HepG2 (cell line): ENCODE measurements around the gene GNMT. TPM values are rescaled to one million over a fixed set of nuclear protein-coding genes. Genes with fewer than 3 reads are reported as not detected.

Experiments used
- GABPA ChIP-seq, 2 experiments: IDR thresholded peaks; 2 replicates each; pipeline ENCODE4 v1.6.1; 2011 to 2016; ENCODE audit warnings: low read depth in 2 of 2, low read length in 1 of 2, missing biosample characterization in 1 of 2, missing genetic modification characterization in 1 of 2
- MED13 ChIP-seq: sonication (generic); formaldehyde crosslinking; IDR thresholded peaks from 2 replicates; pipeline ENCODE4 v1.5.0; 2020; ENCODE audit warnings: missing genetic modification reagents
- MEIS1 ChIP-seq: sonication (generic); formaldehyde crosslinking; IDR thresholded peaks from 2 replicates; pipeline ENCODE4 v1.9.0; 2021; ENCODE audit warnings: mild to moderate bottlenecking, missing genetic modification reagents, moderate library complexity, borderline replicate concordance
- MXD1 ChIP-seq: sonication (generic); formaldehyde crosslinking; IDR thresholded peaks from 2 replicates; pipeline ENCODE4 v1.4.0; 2020; ENCODE audit warnings: mild to moderate bottlenecking, missing genetic modification reagents
- MXI1 ChIP-seq: IDR thresholded peaks from 3 replicates; pipeline ENCODE4 v1.6.1; 2012; ENCODE audit warnings: low read depth, low read length, inconsistent platforms, borderline replicate concordance
- NFE2L1 ChIP-seq: sonication (generic); formaldehyde crosslinking; IDR thresholded peaks from 2 replicates; pipeline ENCODE4 v1.4.0; 2020; ENCODE audit warnings: missing genetic modification reagents, mild to moderate bottlenecking, borderline replicate concordance
- NFYB ChIP-seq: sonication (generic); formaldehyde crosslinking; IDR thresholded peaks from 2 replicates; pipeline ENCODE4 v1.4.0; 2020; ENCODE audit warnings: missing genetic modification reagents
- POLR2G ChIP-seq: fragments of 200-400 bp; formaldehyde crosslinking; IDR thresholded peaks from 2 replicates; pipeline ENCODE4 v1.6.1; 2018; ENCODE audit warnings: mild to moderate bottlenecking, low read depth, low read length, moderate library complexity
- RAD21 ChIP-seq: fragments of 450-650 bp; formaldehyde crosslinking; IDR thresholded peaks from 2 replicates; pipeline ENCODE4 v1.5.0; 2020; ENCODE audit warnings: mild to moderate bottlenecking
- STAG1 ChIP-seq: sonication (generic); formaldehyde crosslinking; IDR thresholded peaks from 2 replicates; pipeline ENCODE4 v1.4.0; 2020; ENCODE audit warnings: missing genetic modification reagents
- TAF15 ChIP-seq: fragments of 200-400 bp; formaldehyde crosslinking; IDR thresholded peaks from one replicate; pipeline ENCODE4 v1.6.1; 2018; ENCODE audit warnings: mild to moderate bottlenecking, low read depth, low read length; ENCODE audit not compliant: poor library complexity, severe bottlenecking
- TFE3 ChIP-seq: IDR thresholded peaks from 2 replicates; pipeline ENCODE4 v1.6.1; 2016
- TGIF2 ChIP-seq: IDR thresholded peaks from 2 replicates; pipeline ENCODE4 v1.6.1; 2016; ENCODE audit warnings: control low read depth, missing compliant biosample characterization
- ZBTB44 ChIP-seq: sonication (generic); formaldehyde crosslinking; IDR thresholded peaks from 2 replicates; pipeline ENCODE4 v1.4.0; 2020; ENCODE audit warnings: missing genetic modification reagents
- ZMAT3 ChIP-seq: sonication (generic); formaldehyde crosslinking; conservative IDR thresholded peaks from 2 replicates; pipeline ENCODE4 v1.7.0; 2021; ENCODE audit warnings: missing genetic modification reagents
- ZNF160 ChIP-seq: sonication (generic); formaldehyde crosslinking; IDR thresholded peaks from 2 replicates; pipeline ENCODE4 v1.8.0; 2022; ENCODE audit warnings: mild to moderate bottlenecking, inconsistent platforms, missing genetic modification reagents
- ZNF224 ChIP-seq: sonication (generic); formaldehyde crosslinking; IDR thresholded peaks from 2 replicates; pipeline ENCODE4 v1.5.0; 2020; ENCODE audit warnings: mild to moderate bottlenecking, missing genetic modification reagents
- ZNF441 ChIP-seq: sonication (generic); formaldehyde crosslinking; IDR thresholded peaks from 2 replicates; pipeline ENCODE4 v1.7.0; 2021; ENCODE audit warnings: missing genetic modification reagents, borderline replicate concordance
- ZNF567 ChIP-seq: sonication (generic); formaldehyde crosslinking; IDR thresholded peaks from 2 replicates; pipeline ENCODE4 v1.8.1; 2023; ENCODE audit warnings: mild to moderate bottlenecking, missing genetic modification reagents, borderline replicate concordance
- ZNF614 ChIP-seq: IDR thresholded peaks from 2 replicates; pipeline ENCODE4 v1.6.1; 2018; ENCODE audit warnings: missing biosample characterization, missing genetic modification reagents, inconsistent platforms, borderline replicate concordance
- ZNF639 ChIP-seq: conservative IDR thresholded peaks from 2 replicates; pipeline ENCODE4 v1.6.1; 2018; ENCODE audit warnings: missing genetic modification reagents
- polyA plus RNA-seq, 8 experiments: library from polyadenylated mRNA; depleted of rRNA in 3 of 8; stranded (reverse) in 7 of 8; unstranded in 1 of 8; fragments of >200 nt; fragmentation: Illumina TruSeq in 4 of 8; extraction: Trizol in 4 of 8; gene quantifications; 2 replicates each; pipeline versions ENCODE4 v1.2.1 to v1.2.3, GENCODE V29; 2011 to 2016; ENCODE audit warnings: low read depth in 4 of 8, missing spikeins in 1 of 8, mixed read lengths in 1 of 8; ENCODE audit not compliant: insufficient read depth in 1 of 8
- total RNA-seq, 5 experiments: library from RNA; depleted of rRNA; stranded (reverse); fragments of >200 nt; fragmentation: Illumina TruSeq; extraction: Trizol; gene quantifications; 2 replicates each; pipeline ENCODE4 v1.2.3, GENCODE V29; 2016; ENCODE audit warnings: low read depth in 1 of 5
- TF ChIP-seq, protein P1 (sequence below): sonication (generic); formaldehyde crosslinking; IDR thresholded peaks from 2 replicates; pipeline ENCODE4 v1.5.0; 2020; ENCODE audit warnings: mild to moderate bottlenecking, missing genetic modification reagents, moderate library complexity

The GNMT gene
- total and polyA plus RNA-seq, 2 of the 13 experiments (the other 11 are each of a cell fraction or from before 2014, with no cell fraction given), result 2.8 to 7.0 TPM

DNA sequence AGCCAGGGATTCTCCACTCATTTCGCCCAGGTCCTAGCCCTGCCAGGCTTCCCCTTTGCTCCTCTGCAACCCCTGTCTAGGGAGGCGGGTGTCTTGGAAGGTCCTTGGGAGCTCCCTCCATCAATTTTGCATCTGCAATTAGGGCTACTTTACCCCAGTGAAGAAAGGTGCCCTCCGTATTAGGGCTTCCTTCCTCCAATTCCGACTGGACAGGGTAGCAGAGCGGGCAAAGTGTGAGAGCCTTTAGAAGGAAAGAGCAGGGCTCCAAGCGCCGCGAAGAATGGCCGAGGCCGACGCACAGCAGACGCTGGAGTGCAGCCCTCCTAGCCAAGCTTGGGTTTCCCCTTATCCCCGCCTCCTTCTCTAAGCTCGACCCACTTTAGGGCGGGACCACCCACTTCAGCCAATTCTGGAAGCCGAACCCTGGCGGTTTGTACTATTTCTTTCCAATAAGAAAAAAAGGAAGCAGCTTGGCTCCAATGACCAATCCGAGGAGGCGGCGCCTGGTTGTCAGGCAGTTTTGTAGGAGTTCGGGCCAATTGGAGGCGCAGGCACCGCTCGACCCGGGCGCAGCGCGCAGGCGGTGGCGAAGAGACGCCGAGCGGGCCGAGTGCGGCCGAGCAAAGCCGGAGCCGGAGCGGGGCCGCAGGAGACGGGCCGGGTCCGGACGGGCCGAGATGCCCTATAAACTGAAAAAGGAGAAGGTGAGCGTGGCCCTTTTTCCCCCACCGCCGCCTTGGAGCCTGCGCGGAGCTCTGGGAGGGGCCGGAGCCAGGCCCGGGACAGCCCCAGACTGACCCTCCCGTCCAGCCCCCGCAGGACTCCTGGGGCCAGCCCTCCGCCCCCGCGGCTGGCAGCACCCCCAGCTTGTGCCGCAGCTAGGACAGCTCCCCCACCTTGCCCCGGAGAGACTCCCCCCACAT, 23.7 kb downstream of the GNMT start, which contains the start of gene PPP2R5D (continued):
- TF ChIP-seq STAG1 (CRISPR knock-in tag) (0 out of 2 replicates have a peak, but pooled peaks have one; percentile 6), ZNF639 (CRISPR knock-in tag) (no peak), ZMAT3 (CRISPR knock-in tag) (peak; percentile 57; the same call in 1 of the 2 replicates), MEIS1 (CRISPR knock-in tag) (peak; percentile 89; the same call in 1 of the 2 replicates), TFE3 (CRISPR knock-in tag) (0 out of 2 replicates have a peak, but pooled peaks have one; percentile 34), MED13 (CRISPR knock-in tag) (peak; percentile 26; the same call in 1 of the 2 replicates), MXI1 (peak; percentile 40; the same call in 1 of the 3 replicates), NFYB (CRISPR knock-in tag) (peak; percentile 94), ZNF567 (no peak), ZBTB44 (CRISPR knock-in tag) (no peak; the same call in 1 of the 2 replicates), TAF15 (no peak), ZNF160 (CRISPR knock-in tag) (no peak; the same call in 1 of the 2 replicates), ZNF441 (CRISPR knock-in tag) (peak; percentile 66), POLR2G (peak; percentile 99), MXD1 (CRISPR knock-in tag) (peak; percentile 37; the same call in 1 of the 2 replicates), GABPA (IDR thresholded peaks at IDR 0.05; ENCODE audit: low read depth, low read length) (no peak), GABPA (CRISPR knock-in tag; IDR thresholded peaks at IDR 0.05; ENCODE audit: low read depth) (0 out of 2 replicates have a peak, but pooled peaks have one; percentile 39), RAD21 (CRISPR knock-in tag) (peak; percentile 29; the same call in 1 of the 2 replicates), TGIF2 (no peak), NFE2L1 (no peak), ZNF224 (peak; percentile 34; the same call in 1 of the 2 replicates), ZNF614 (CRISPR knock-in tag) (peak; percentile 84)
- TF ChIP-seq, protein P1, sequence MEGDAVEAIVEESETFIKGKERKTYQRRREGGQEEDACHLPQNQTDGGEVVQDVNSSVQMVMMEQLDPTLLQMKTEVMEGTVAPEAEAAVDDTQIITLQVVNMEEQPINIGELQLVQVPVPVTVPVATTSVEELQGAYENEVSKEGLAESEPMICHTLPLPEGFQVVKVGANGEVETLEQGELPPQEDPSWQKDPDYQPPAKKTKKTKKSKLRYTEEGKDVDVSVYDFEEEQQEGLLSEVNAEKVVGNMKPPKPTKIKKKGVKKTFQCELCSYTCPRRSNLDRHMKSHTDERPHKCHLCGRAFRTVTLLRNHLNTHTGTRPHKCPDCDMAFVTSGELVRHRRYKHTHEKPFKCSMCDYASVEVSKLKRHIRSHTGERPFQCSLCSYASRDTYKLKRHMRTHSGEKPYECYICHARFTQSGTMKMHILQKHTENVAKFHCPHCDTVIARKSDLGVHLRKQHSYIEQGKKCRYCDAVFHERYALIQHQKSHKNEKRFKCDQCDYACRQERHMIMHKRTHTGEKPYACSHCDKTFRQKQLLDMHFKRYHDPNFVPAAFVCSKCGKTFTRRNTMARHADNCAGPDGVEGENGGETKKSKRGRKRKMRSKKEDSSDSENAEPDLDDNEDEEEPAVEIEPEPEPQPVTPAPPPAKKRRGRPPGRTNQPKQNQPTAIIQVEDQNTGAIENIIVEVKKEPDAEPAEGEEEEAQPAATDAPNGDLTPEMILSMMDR (CRISPR knock-in tag), result no peak
